ENCODE measurements around the gene PRKN. TPM values are rescaled to one million over a fixed set of nuclear protein-coding genes. Genes with fewer than 3 reads are reported as not detected.

The PRKN gene
- total RNA-seq, 2 donors from 2014 or later: 3.3 to 4.8 TPM

- Histone ChIP-seq H3K9me3 (ENCODE audit: control insufficient read depth, low read length) (no peaks in the 10 kb centered on the region), H3K9ac (ENCODE audit: extremely low read depth, low read length, poor library complexity, severe bottlenecking) (no peak overlapping the region), H3K27ac (ENCODE audit: low read depth, low read length) (no peak overlapping the region), H3K4me3 (ENCODE audit: low read length) (no peak overlapping the region), H3K4me1 (ENCODE audit: control insufficient read depth, insufficient read depth, low read length) (no peaks in the 10 kb centered on the region), H3K27me3 (ENCODE audit: control insufficient read depth, insufficient read depth, low read length, poor library complexity, severe bottlenecking) (no peaks in the 10 kb centered on the region), H3K36me3 (ENCODE audit: control insufficient read depth, insufficient read depth, low read length) (no peaks in the 10 kb centered on the region)
- no peak overlapping the region for H3K4me3 Mint-ChIP-seq
- 87 to 96% methylated on average over 4 to 6 of the region's 6 CpGs for WGBS, 2 experiments (ENCODE audit: insufficient coverage in 1 of 2, insufficient read length in 1 of 2)
- no peaks in the 10 kb centered on the region for H3K27me3 Mint-ChIP-seq (ENCODE audit: insufficient read depth)
- no peak for TF ChIP-seq CTCF (conservative IDR thresholded peaks at IDR 0.05)
- H3K27ac Mint-ChIP-seq: no peak overlapping the region
- no peak for DNase-seq
- no peaks in the 10 kb centered on the region for H3K4me1 Mint-ChIP-seq
- no peaks in the 10 kb centered on the region for H3K9me3 Mint-ChIP-seq
- H3K36me3 Mint-ChIP-seq (ENCODE audit: low read depth): no peaks in the 10 kb centered on the region
These were observed 1073.4 kb downstream of the PRKN start for GRCh38 chr6:161654209-161654608.

GRCh38 chr6:161651949-161652348 is 1075.6 kb downstream of the PRKN start:
- no peak for DNase-seq
- H3K4me1 ChIP-seq (ENCODE audit: control insufficient read depth, insufficient read depth, low read length): no peaks in the 10 kb centered on the region
- H3K36me3 ChIP-seq (ENCODE audit: control insufficient read depth, insufficient read depth, low read length): no peaks in the 10 kb centered on the region
- H3K27ac Mint-ChIP-seq: no peak overlapping the region
- no peak overlapping the region for H3K27ac ChIP-seq (ENCODE audit: low read depth, low read length)
- no peaks in the 10 kb centered on the region for H3K27me3 Mint-ChIP-seq (ENCODE audit: insufficient read depth)
- TF ChIP-seq CTCF (conservative IDR thresholded peaks at IDR 0.05): no peak
- no peak overlapping the region for H3K9ac ChIP-seq (ENCODE audit: extremely low read depth, low read length, poor library complexity, severe bottlenecking)
- 88 to 89% methylated on average over 1 of the region's 1 CpG for WGBS, 2 experiments (ENCODE audit: insufficient coverage in 1 of 2, insufficient read length in 1 of 2)
- H3K9me3 Mint-ChIP-seq: no peaks in the 10 kb centered on the region
- no peaks in the 10 kb centered on the region for H3K36me3 Mint-ChIP-seq (ENCODE audit: low read depth)
- no peaks in the 10 kb centered on the region for H3K9me3 ChIP-seq (ENCODE audit: control insufficient read depth, low read length)
- H3K4me1 Mint-ChIP-seq: no peaks in the 10 kb centered on the region
- H3K4me3 ChIP-seq (ENCODE audit: low read length): no peak overlapping the region
- H3K4me3 Mint-ChIP-seq: no peak overlapping the region
- no peaks in the 10 kb centered on the region for H3K27me3 ChIP-seq (ENCODE audit: control insufficient read depth, insufficient read depth, low read length, poor library complexity, severe bottlenecking)

- no peaks in the 10 kb centered on the region for H3K36me3 ChIP-seq (ENCODE audit: control insufficient read depth, insufficient read depth, low read length)
- H3K4me1 ChIP-seq (ENCODE audit: control insufficient read depth, insufficient read depth, low read length): no peaks in the 10 kb centered on the region
- H3K9me3 ChIP-seq (ENCODE audit: control insufficient read depth, low read length): no peaks in the 10 kb centered on the region
- Mint-ChIP-seq H3K9me3 (no peaks in the 10 kb centered on the region), H3K36me3 (ENCODE audit: low read depth) (no peaks in the 10 kb centered on the region), H3K27ac (no peak overlapping the region), H3K4me1 (no peaks in the 10 kb centered on the region), H3K4me3 (no peak overlapping the region), H3K27me3 (ENCODE audit: insufficient read depth) (no peaks in the 10 kb centered on the region)
- H3K27ac ChIP-seq (ENCODE audit: low read depth, low read length): no peak overlapping the region
- DNase-seq: no peak
- H3K9ac ChIP-seq (ENCODE audit: extremely low read depth, low read length, poor library complexity, severe bottlenecking): no peak overlapping the region
- no peak for TF ChIP-seq CTCF (conservative IDR thresholded peaks at IDR 0.05)
- no peak overlapping the region for H3K4me3 ChIP-seq (ENCODE audit: low read length)
- WGBS, 2 experiments (ENCODE audit: insufficient coverage in 1 of 2, insufficient read length in 1 of 2): 86 to 92% methylated on average over 3 to 4 of the region's 4 CpGs
- H3K27me3 ChIP-seq (ENCODE audit: control insufficient read depth, insufficient read depth, low read length, poor library complexity, severe bottlenecking): no peaks in the 10 kb centered on the region
These were observed 1077.7 kb downstream of the PRKN start for GRCh38 chr6:161649841-161650240.

All from endodermal cell (in vitro differentiated cells).